HG02943 (cell line): Measurements from ENCODE around the gene STARD5.
"Not testable (repeated sequence)": the region's sequence is repeated elsewhere in the genome, so short reads cannot be mapped to it uniquely, and the experiment has no call there.

Experiments
- ATAC-seq: cut with Tn5 transposase; IDR thresholded peaks from one replicate; pipeline ENCODE4 v1.9.1; 2021; ENCODE audit warnings: mild to moderate bottlenecking, low read depth, moderate library complexity; ENCODE audit not compliant: unreplicated experiment

STARD5 gene

DNA sequence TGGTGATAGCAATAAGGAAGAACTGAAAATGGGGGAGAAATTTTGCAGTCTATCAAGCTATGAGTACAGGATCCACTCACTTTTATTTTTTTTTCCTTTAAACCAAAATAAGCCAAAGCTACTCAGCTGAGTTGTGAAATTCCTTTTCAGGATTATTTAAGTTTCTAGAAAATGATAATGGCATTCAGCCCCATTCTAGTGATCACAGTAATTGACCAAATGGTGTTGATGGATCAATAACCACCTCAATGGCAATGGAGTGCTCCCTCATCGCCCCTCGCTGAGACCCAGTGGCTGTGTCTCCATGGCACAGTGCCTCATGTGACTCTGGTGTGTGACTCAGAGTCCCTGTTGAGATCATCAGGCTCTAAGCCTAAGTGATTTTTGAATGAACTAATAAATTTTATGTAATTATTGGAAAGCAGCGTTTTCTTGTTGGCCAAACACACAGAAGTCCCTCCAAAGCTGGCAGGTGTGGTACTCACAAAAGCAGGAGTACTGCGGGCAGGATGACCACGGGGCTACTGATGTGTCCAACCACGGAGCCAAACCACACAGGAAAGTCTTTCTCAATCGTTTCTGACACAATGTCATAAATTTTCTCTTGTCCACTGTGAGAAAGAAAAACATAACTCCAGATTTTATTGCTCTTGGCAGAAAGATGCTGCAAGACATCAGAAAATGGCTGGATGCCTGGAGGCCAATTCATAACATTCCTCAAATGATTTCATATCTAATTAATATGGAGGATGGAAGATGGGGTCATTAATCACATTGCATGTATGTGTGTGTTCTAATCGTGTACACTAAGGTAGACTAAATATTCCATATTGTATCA is 14.4 kb upstream of the STARD5 start:
- no peak for ATAC-seq

GRCh38 chr15:81337713-81338157 is 13.8 kb upstream of the STARD5 start:
- ATAC-seq = no peak

GRCh38 chr15:81337241-81337640 is 13.3 kb upstream of the STARD5 start:
- no peak for ATAC-seq

DNA sequence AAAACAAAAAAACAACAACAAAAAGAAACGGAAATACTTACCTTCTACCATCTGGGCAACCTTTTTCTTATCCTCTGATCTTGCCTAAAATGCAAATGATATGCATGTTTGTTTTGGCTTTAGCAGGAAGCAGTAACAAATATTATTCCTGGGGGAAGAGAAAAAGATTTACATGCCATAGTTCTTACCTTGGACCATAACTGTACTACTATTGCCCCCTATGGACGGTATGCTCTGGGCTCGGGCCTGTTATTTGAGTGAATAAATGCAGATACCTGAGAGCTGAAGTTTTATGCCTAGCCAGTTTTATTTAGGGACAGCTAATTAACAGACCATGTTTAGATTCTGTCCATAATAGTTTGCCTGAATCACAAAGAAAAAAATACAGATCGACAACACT is 12.6 kb upstream of the STARD5 start:
- no peak for ATAC-seq

- no peak for ATAC-seq
Measured at GRCh38 chr15:81335631-81336030, 11.7 kb upstream of the STARD5 start.

DNA sequence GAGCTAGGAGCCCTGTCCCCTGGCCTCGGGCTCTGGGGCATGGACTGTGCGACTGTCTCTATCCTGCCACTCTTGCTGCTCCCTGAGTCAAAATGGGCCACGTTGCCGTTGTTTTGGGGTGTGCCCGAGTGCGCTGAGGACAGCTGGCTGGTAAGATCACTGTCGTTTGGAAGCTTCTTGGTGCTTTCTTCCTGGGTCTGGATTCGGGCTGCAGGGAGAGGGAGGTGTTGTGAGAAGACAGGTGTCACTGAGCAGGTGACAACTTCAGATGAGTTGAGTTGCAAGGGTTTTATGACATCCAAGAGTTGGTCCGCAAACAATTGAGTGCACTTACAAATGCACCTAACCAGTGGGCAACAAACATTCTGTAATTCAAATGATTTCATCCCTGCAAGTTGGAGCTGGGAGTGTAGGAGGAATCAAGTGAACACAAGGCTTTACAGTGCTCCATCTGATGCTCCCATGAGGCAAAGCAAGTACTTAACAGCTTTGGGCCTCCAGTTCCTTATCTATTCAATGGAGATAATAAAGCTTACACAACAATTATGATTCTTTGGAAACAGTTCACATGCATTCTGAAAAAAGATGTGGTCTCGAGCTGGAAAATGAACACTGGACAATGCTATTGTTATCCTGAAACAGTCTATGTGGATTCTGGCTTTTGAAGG is 11.0 kb upstream of the STARD5 start:
- ATAC-seq = no peak

DNA sequence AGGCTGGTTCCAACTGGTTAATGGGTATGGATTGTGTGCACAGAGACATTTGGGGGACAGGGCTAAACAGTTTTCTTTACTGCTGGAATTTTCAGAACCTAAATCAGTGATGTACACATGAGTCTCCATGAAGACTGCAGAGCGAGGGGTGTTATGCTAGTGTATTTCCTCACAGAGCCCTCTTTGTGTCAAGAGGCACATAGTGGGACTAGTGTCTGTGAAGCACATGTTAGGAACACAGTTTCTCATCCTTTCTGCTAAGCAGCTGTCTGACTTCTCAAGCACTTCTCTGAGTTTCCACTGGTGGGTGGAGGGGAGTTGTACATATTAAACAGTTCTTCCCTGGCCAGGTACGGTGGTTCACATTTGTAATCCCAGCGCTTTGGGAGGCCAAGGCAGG is 9.4 kb upstream of the STARD5 start:
- ATAC-seq = no peak

DNA sequence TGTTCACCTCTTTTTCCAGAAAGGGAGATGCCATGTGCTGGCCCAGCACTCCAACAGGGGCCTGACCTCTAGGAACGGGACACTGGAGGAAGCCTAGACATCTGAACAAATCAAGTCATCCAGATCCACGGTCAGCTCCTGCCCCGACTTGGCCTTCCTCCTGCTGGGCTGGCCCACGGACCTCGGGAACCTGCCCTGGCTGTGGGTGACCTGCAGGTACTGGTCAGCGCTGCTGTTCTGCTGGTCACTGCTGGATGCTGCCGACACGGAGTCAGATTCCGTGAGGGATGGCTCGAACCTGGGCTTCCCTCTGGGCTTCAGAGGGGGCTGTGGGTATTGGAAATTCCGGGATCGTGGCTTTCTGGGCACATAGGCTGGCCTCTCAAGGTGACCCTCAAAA is 8.4 kb upstream of the STARD5 start:
- ATAC-seq = no peak

DNA sequence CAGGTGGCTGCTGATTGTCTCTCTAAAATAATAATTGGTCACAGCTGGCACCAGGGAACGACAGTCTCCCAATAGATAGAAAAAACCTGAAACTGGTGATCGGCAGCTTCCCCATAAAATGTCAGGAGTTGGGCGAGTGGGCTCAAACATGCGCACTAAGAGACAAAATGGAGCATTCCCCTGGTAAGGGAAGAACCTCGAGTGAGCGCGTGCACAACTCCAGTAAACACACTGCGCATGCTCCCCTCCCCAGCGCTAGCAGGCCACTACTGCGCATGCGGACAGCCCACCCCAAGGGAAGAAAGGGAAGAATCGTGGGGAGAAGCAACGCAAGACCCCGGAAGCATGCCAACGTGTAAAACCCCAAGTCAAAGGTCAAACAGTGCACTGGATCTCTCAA is 7.7 kb upstream of the STARD5 start:
- ATAC-seq = no peak

DNA sequence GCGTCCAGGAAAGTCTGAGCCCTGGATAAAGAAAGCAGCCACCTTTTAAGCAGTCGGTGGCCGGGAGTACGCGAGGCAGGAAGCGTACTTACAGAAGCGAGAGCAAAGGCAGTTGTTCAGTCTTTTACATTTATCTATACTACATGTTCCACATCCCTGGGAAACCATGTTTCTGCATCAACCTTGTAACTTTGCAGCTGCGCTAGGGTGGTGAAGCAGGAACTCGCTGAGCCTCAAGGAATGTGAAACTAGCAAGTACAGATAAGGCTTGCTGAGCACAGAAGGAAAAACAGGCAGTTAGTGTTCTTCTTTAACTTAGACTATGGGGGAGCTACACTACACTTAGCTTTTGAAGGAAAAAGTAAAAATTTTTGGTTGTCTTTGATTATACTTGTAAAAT is 7.2 kb upstream of the STARD5 start:
- ATAC-seq = not testable (repeated sequence)

- no peak for ATAC-seq
Measured at GRCh38 chr15:81330366-81331090, 6.6 kb upstream of the STARD5 start.

DNA sequence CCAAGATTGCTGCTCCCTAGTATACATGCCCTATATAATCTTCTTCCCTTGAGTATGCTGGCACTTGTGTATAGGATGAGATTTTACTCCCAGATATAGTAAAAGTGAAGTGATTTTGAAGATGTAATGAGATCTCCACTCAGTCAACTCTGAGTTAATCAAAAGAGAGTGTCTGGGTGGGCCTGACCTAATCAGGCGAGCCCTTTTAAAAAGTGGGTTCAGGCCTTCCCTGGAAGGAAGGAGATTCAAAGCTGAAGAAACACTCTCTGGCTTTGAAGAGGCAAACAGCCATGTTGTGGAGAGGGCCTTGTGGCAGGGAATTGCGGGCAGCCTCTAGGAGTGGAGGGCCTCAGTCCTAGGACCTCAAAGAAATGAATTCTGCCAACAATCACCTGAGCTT is 5.5 kb upstream of the STARD5 start:
- no peak for ATAC-seq

DNA sequence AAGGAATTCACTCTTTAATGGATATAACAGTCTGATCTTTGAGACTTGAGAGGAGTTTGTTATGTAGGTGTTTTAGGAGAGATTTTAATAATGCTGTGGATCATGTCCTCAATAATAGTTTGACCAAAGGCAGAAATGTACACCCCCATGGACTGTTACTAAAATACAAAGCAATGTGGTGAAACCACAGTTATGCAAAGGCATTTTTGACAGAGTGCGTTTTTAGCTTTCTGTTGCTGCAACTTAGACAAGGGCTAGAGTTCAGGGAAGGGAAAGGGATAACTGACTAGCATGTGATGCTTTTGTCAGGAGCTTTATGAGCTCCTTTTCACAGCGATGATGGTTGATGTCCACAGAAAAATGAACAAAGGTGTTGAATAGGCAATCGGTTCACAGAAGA is 3.6 kb upstream of the STARD5 start:
- no peak for ATAC-seq

DNA sequence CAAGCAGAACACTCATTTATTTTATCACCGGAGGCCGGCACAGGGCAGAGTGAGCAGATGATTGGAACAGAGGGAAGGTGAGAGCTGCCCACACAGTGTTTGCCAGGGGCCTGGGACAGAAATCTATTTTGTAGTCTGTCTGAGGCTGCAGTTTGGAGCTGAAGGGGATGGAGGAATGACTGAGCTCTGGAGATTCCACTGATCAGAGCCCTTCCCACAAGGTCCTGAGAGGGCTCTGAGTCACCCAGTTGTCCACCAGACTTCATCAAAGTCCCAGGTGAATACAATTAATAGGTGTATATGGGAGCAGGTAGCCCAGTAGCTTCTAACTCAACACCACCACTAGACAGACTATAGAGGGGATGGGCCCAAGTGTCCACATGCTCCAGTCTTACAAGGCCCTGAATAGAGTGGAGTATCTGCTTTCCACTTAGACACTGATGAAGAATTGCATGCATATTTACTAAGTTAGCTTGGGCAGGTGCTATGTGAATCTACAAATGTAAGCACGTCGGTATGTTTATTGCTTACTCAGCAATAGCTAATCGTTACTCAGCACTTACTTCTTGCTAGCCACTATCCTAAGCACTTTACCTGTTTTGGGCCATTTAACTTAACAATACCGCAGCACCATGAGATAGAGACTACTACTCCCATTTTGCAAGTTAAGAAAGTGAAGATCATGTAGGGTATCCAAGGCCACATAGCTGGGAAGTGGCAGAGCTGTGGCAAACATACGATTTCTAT is 2.7 kb upstream of the STARD5 start:
- no peak for ATAC-seq

DNA sequence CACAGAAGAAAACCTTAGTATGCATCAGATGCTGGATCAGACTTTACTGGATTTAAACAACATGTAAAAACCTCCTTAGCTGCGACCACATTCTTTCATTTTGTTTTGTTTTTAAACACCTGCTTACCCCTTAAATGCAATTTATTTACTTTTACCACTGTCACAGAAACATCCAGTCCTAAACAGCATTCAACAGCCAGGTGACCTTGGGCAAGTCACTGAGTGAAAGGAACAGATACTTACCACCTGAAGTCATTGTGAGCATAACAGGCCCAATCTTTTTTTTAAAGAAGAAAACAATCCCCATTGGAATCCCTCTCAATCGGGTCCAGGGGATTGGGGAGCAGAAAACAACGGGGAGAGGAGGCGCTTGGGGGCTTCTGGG is 390 bp downstream of the STARD5 start:
- ATAC-seq = no peak

DNA sequence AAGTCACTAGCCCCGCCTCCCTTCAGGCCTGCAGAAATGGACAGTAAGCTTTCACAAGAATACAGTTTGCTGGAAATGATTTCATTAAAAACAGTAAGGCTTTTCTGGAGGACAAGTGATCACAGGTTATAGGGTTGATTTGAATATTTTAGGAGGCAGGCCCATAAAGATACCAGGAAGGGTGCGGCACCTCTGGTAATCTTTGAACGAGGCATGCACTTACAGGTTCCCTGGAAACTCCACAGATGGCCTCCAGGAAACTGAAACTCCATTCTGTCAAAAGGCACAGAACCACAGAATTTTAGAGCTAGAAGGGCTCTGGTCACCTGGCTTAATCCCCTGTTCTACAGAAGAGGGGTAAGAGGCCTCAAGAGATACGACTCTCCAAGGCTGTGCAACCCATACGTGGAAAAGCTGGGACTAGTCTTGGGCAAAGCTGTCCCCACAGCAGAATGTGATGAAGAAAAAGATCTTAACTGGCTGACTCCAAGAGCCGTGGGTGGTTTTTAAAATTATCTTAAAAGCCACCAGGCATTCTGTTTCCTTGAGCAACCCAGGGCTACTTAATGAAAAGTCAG is 1.2 kb downstream of the STARD5 start:
- ATAC-seq = no peak

DNA sequence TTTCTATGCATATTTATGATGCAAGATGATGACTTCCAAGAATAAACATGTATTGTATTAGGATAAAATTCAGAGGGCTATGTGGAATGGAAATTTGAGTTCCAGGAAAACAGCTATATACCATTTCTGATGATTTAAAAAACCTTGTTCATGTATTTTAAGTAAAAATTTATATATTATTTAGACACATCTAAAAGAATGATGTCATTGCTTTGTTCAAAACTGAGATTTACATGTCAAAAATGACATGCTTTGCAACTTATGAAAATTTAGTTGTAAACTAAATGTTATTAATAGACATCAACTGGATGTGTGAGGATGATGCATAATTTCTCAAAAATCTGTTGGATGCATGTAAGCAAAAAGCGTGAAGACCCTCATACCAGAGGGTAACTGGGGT is 2.3 kb downstream of the STARD5 start:
- ATAC-seq = no peak

- ATAC-seq = no peak
Measured at GRCh38 chr15:81317642-81318017, 6.3 kb downstream of the STARD5 start.

DNA sequence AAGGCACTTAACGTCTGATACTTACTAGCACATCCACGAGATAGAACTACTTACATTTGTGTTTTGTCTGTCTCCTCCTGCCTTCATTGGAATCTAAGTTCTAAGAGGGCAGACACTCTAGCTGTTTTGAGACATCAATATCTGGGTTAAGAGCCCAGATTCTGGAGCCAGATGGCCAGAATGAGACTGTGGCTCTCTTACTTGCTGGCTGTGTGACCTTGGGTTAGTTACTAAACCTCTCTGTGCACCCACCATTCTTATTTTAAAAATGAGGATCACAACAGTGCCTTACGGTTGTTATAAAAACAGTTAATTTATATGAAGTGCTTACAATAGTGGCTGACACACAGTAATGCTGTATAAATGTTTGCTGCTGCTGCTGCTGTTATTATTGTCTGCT is 7.7 kb downstream of the STARD5 start:
- no peak for ATAC-seq

GRCh38 chr15:81315452-81316175 is 8.3 kb downstream of the STARD5 start:
- ATAC-seq = no peak
